BE2C (cell line): ENCODE data around the gene LRMDA.

ENCODE experiments used
- DNase-seq: peaks from one replicate; pipeline ENCODE4 v3.0.0-alpha.2; 2020
- H3K27me3 ChIP-seq: fragments of 250-450 bp; sonication (Bioruptor Pico); 2 replicates; pipeline ENCODE4 v1.5.1; 2020; ENCODE audit warnings: mild to moderate bottlenecking
- H3K36me3 ChIP-seq: fragments of 250-450 bp; sonication (Bioruptor Pico); 2 replicates; pipeline ENCODE4 v1.5.1; 2020; ENCODE audit warnings: mild to moderate bottlenecking
- H3K4me1 ChIP-seq: fragments of 250-450 bp; sonication (Bioruptor Pico); 2 replicates; pipeline ENCODE4 v1.5.1; 2020
- H3K4me3 ChIP-seq: 2 replicates; pipeline ENCODE4 v1.5.1; 2011; ENCODE audit warnings: low read depth, low read length
- H3K9me3 ChIP-seq: fragments of 250-450 bp; sonication (Bioruptor Pico); 2 replicates; pipeline ENCODE4 v1.5.1; 2020
- TF ChIP-seq, protein P1 (sequence below): IDR thresholded peaks from 2 replicates; pipeline ENCODE4 v1.5.1; 2012; ENCODE audit warnings: mild to moderate bottlenecking, low read depth, low read length

Gene LRMDA

DNA sequence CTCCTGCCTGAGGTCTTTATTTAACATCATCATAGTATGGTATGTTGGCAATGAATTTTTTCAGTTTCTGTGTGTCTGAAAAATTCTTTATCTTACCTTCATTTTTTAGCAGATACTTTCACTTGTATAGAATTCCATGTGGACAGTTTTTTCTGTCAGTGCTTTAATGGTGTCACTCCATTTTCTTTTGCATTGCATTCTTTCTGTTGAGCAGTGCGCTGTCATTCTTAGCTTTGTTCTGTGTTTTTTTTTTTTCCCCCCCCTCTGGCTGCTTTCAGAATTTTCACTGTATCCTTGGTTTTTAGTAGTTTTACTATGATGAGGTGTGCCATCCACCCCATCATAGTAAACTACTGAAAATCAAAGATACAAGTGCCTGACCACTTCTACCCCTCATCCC lies 120.7 kb downstream of the LRMDA start:
- Histone ChIP-seq H3K36me3 (no peaks in the 10 kb centered on the region), H3K4me1 (no peaks in the 10 kb centered on the region), H3K4me3 (no peak overlapping the region), H3K27me3 (no peaks in the 10 kb centered on the region), H3K9me3 (no peaks in the 10 kb centered on the region)
- DNase-seq = no peak
- TF ChIP-seq, protein P1, sequence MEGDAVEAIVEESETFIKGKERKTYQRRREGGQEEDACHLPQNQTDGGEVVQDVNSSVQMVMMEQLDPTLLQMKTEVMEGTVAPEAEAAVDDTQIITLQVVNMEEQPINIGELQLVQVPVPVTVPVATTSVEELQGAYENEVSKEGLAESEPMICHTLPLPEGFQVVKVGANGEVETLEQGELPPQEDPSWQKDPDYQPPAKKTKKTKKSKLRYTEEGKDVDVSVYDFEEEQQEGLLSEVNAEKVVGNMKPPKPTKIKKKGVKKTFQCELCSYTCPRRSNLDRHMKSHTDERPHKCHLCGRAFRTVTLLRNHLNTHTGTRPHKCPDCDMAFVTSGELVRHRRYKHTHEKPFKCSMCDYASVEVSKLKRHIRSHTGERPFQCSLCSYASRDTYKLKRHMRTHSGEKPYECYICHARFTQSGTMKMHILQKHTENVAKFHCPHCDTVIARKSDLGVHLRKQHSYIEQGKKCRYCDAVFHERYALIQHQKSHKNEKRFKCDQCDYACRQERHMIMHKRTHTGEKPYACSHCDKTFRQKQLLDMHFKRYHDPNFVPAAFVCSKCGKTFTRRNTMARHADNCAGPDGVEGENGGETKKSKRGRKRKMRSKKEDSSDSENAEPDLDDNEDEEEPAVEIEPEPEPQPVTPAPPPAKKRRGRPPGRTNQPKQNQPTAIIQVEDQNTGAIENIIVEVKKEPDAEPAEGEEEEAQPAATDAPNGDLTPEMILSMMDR = no peak

DNA sequence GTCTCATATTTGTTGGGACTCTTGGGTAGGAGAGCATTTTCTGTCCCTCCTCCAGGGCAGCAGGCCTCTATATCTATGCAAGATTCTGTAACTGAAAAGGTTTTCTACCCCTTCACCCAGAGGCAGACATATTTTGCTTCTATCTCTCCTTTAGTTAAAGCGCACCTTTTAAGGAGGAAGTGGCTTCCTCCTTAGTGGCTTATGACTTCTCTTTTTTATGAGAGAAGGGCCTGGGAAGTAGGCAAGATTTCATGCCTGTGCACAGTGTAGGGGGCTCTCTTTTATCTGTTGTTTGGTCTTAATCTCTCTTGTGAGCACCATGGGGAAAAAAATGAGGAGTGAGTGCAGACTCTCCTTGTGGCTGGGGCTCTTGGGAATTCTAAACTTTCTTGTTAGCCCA lies 122.1 kb downstream of the LRMDA start:
- no peak for DNase-seq
- Histone ChIP-seq H3K27me3 (no peaks in the 10 kb centered on the region), H3K4me1 (no peaks in the 10 kb centered on the region), H3K36me3 (no peaks in the 10 kb centered on the region), H3K9me3 (no peaks in the 10 kb centered on the region), H3K4me3 (no peak overlapping the region)
- TF ChIP-seq, protein P1 = no peak

DNA sequence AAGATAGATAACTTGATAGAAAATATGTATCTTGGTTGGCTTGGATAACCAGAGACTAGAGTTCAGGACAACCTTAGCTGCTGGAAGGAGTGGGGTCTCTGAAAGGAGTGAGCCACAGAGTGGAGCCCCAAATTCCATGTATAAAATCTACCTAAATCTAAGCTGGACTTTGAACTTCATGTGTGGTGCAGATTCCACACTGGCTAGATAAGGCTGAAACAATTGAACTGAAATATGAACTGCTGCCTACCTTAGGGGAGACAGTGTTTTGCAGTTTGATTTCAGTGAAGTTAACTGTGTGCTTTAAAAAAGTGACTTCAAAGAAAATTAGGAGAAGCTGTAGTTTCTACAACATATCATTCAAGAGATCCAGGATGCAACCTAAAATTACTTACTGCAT lies 123.9 kb downstream of the LRMDA start:
- DNase-seq = no peak
- Histone ChIP-seq H3K4me1 (no peaks in the 10 kb centered on the region), H3K27me3 (no peaks in the 10 kb centered on the region), H3K4me3 (no peak overlapping the region), H3K9me3 (no peaks in the 10 kb centered on the region), H3K36me3 (no peaks in the 10 kb centered on the region)
- TF ChIP-seq, protein P1 = no peak

DNA sequence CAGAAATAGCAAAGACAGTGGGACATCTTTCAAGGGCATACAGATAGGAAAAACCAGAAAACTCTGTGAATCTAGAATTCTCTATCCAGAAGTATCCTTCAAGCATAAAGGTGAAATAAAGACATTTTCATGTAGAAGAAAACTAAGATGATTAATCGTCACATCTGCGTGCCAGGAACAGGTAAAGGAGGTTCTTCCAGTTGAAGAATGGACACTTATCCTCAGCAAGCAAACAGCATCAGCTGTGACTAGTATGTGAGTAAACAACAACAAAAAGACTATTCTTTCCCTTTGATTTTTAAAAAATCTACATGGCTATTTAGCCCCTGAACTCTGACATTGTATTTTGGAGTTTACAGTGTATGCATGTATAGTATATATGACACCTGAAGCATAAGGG lies 124.9 kb downstream of the LRMDA start:
- TF ChIP-seq, protein P1 = no peak
- Histone ChIP-seq H3K4me3 (no peak overlapping the region), H3K36me3 (no peaks in the 10 kb centered on the region), H3K9me3 (no peaks in the 10 kb centered on the region), H3K4me1 (no peaks in the 10 kb centered on the region), H3K27me3 (no peaks in the 10 kb centered on the region)
- no peak for DNase-seq

DNA sequence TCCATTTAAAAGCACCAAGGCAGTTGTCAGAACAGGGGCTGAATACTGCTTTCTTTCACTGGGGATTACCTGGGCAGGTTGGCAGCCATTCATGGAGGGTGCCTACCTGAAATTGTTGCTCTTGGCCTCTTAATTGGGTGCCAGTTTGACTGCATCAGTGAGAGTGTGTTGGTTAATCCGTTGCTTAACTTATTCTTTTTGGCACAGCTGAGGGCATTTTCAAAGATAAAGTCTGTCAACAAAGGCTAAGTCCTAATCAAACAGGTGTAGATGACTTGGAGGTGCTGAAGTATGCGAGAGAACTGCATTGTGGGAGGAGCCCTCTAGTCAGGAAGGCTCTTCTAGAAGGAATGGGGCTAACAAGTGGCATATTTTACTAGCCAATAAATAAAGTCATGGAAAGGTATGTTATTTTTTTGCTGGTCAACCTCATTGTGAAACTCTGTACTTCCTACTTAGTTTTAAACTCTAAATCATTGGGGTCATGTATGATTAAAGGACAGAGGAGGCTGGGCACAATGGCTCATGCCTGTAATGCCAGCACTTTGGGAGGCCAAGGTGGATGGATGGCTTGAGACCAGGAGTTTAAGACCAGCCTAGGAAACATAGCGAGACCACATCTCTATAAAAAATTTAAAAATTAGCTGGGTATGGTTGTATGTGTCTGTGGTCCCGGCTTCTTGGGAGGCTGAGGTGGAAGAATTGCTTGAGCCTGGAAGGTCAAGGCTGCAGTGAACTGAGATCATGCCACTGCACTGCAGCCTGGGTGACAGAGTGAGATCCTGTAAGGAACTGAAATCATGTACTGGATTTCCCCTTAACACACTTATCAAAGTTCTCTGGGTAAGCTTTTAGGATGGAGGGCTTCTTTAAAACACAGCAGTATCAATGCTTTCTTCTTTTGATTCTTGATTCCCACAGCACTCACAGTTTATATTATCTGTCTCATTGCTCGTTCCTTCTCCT lies 134.1 kb downstream of the LRMDA start:
- no peaks in the 10 kb centered on the region; the same call in 1 of the 2 replicates for H3K9me3 ChIP-seq

More for the DNA sequence above, 134.1 kb downstream of the LRMDA start:
- no peaks in the 10 kb centered on the region for H3K36me3 ChIP-seq
- H3K27me3 ChIP-seq = no peaks in the 10 kb centered on the region
- H3K4me1 ChIP-seq = no peaks in the 10 kb centered on the region
- no peak for DNase-seq
- TF ChIP-seq, protein P1 = no peak
- no peak overlapping the region for H3K4me3 ChIP-seq
